Vagina (tissue), 2 donors: ENCODE data around the gene TTLL4. TPM values are rescaled to one million over a fixed set of nuclear protein-coding genes. Genes with fewer than 3 reads are reported as not detected.

Experiments
- DNase-seq, 2 donors: peaks; one replicate each; pipeline ENCODE4 v3.0.0-alpha.2; 2017; ENCODE audit errors: extremely low spot score in 2 of 2
- H3K27ac ChIP-seq: fragments of 200-600 bp; sonication (generic); one replicate; pipeline ENCODE4 v1.5.1; 2019
- H3K27me3 ChIP-seq: fragments of 200-600 bp; sonication (generic); one replicate; pipeline ENCODE4 v1.5.1; 2019
- H3K36me3 ChIP-seq, 2 donors: fragments of 200-600 bp; sonication (generic); one replicate each; pipeline ENCODE4 v1.5.1; 2017 to 2019
- H3K4me1 ChIP-seq: fragments of 200-600 bp; sonication (generic); one replicate; pipeline ENCODE4 v1.5.1; 2019
- H3K4me3 ChIP-seq, 2 donors: fragments of 200-600 bp; sonication (generic); 1 replicate in 1 of 2; 2 replicates in 1 of 2; pipeline ENCODE4 v1.5.1; 2016 to 2019
- H3K9me3 ChIP-seq: fragments of 200-600 bp; sonication (generic); one replicate; pipeline ENCODE4 v1.5.1; 2019
- CTCF ChIP-seq, 3 experiments: fragments of 450-650 bp in 2 of 3; fragments of 200-600 bp in 1 of 3; sonication (generic) in 1 of 3; IDR thresholded peaks; one replicate each; pipeline ENCODE4 v1.5.1; 2017 to 2019; ENCODE audit warnings: antibody characterized with exemption in 3 of 3, mild to moderate bottlenecking in 2 of 3, moderate library complexity in 2 of 3
- POLR2A ChIP-seq, 2 donors: fragments of 450-650 bp; IDR thresholded peaks; one replicate each; pipeline ENCODE4 v1.6.1; 2017; ENCODE audit warnings: antibody characterized with exemption in 2 of 2, mild to moderate bottlenecking in 2 of 2, moderate library complexity in 2 of 2
- POLR2AphosphoS5 ChIP-seq, 2 donors: sonication (generic); formaldehyde crosslinking; IDR thresholded peaks; one replicate each; pipeline ENCODE4 v1.9.0; 2017; ENCODE audit warnings: antibody characterized with exemption in 2 of 2, mild to moderate bottlenecking in 2 of 2, low read depth in 1 of 2; ENCODE audit not compliant: insufficient read depth in 1 of 2
- intact Hi-C: fragments of 100-400 bp; cut with DNase I; formaldehyde crosslinking; loops from one replicate; pipeline ENCODE4 v1.15.1; 2023
- total RNA-seq: library from RNA; depleted of rRNA; stranded (reverse); fragments of >200 nt; gene quantifications from one replicate; pipeline ENCODE4 v1.2.3, GENCODE V29; 2016

Gene TTLL4
- total RNA-seq, 1 donor from 2014 or later, result 23.3 TPM

GRCh38 chr2:218785103-218785502 lies 74.5 kb downstream of the TTLL4 start:
- H3K27ac ChIP-seq, result no peak overlapping the region
- no peaks in the 10 kb centered on the region for H3K36me3 ChIP-seq
- no peak overlapping the region for H3K4me3 ChIP-seq
- peaks cover 62% of the 10 kb centered on the region for H3K4me1 ChIP-seq
- intact Hi-C loops, result no loop called here
- TF ChIP-seq CTCF (IDR thresholded peaks at IDR 0.05), result no peak
- TF ChIP-seq POLR2AphosphoS5 (IDR thresholded peaks at IDR 0.05; ENCODE audit: insufficient read depth in 1 of 2, low read depth in 1 of 2), result peak in 1 of 2 donors; percentile 26
- no peak for TF ChIP-seq POLR2A (IDR thresholded peaks at IDR 0.05)
- no peaks in the 10 kb centered on the region for H3K27me3 ChIP-seq
- no peak for DNase-seq
- H3K9me3 ChIP-seq, result no peaks in the 10 kb centered on the region

- no peak for TF ChIP-seq CTCF (IDR thresholded peaks at IDR 0.05)
- no peak for TF ChIP-seq POLR2A (IDR thresholded peaks at IDR 0.05)
- no peak for TF ChIP-seq POLR2AphosphoS5 (IDR thresholded peaks at IDR 0.05; ENCODE audit: insufficient read depth in 1 of 2, low read depth in 1 of 2)
- no peak overlapping the region for H3K4me3 ChIP-seq
- H3K36me3 ChIP-seq, result no peaks in the 10 kb centered on the region
- intact Hi-C loops, result no loop called here
- no peaks in the 10 kb centered on the region for H3K9me3 ChIP-seq
- H3K4me1 ChIP-seq, result peaks cover 55% of the 10 kb centered on the region
- no peak overlapping the region for H3K27ac ChIP-seq
- no peaks in the 10 kb centered on the region for H3K27me3 ChIP-seq
- DNase-seq, result no peak
Observed at GRCh38 chr2:218786133-218786532, 75.5 kb downstream of the TTLL4 start.

- no peaks in the 10 kb centered on the region for H3K36me3 ChIP-seq
- no peak for DNase-seq
- intact Hi-C loops, result no loop called here
- no peak overlapping the region for H3K27ac ChIP-seq
- peaks cover 29% of the 10 kb centered on the region for H3K4me1 ChIP-seq
- no peak overlapping the region for H3K4me3 ChIP-seq
- no peak for TF ChIP-seq POLR2AphosphoS5 (IDR thresholded peaks at IDR 0.05; ENCODE audit: insufficient read depth in 1 of 2, low read depth in 1 of 2)
- no peak for TF ChIP-seq POLR2A (IDR thresholded peaks at IDR 0.05)
- no peak for TF ChIP-seq CTCF (IDR thresholded peaks at IDR 0.05)
- no peaks in the 10 kb centered on the region for H3K27me3 ChIP-seq
- no peaks in the 10 kb centered on the region for H3K9me3 ChIP-seq
Observed at GRCh38 chr2:218788529-218789255, 78.1 kb downstream of the TTLL4 start.

- H3K9me3 ChIP-seq, result no peaks in the 10 kb centered on the region
- no peaks in the 10 kb centered on the region for H3K36me3 ChIP-seq
- intact Hi-C loops, result no loop called here
- H3K4me3 ChIP-seq, result no peak overlapping the region
- no peak overlapping the region for H3K27ac ChIP-seq
- TF ChIP-seq POLR2A (IDR thresholded peaks at IDR 0.05) (no peak), CTCF (IDR thresholded peaks at IDR 0.05) (no peak), POLR2AphosphoS5 (IDR thresholded peaks at IDR 0.05; ENCODE audit: insufficient read depth in 1 of 2, low read depth in 1 of 2) (no peak)
- peaks cover 10% of the 10 kb centered on the region for H3K4me1 ChIP-seq
- no peak for DNase-seq
- H3K27me3 ChIP-seq, result no peaks in the 10 kb centered on the region
Observed at GRCh38 chr2:218792433-218792832, 81.8 kb downstream of the TTLL4 start.

GRCh38 chr2:218796691-218797090 lies 86.1 kb downstream of the TTLL4 start:
- peaks cover 6% of the 10 kb centered on the region for H3K4me1 ChIP-seq
- H3K27me3 ChIP-seq, result no peaks in the 10 kb centered on the region
- H3K4me3 ChIP-seq, result no peak overlapping the region
- H3K9me3 ChIP-seq, result no peaks in the 10 kb centered on the region
- TF ChIP-seq CTCF (IDR thresholded peaks at IDR 0.05) (no peak), POLR2AphosphoS5 (IDR thresholded peaks at IDR 0.05; ENCODE audit: insufficient read depth in 1 of 2, low read depth in 1 of 2) (no peak), POLR2A (IDR thresholded peaks at IDR 0.05) (no peak)
- no peaks in the 10 kb centered on the region for H3K36me3 ChIP-seq
- intact Hi-C loops, result no loop called here
- H3K27ac ChIP-seq, result no peak overlapping the region
- no peak for DNase-seq
